Inflammatory macrophage (primary cell): ENCODE data around the gene SPRY4.
A peak's percentile ranks its signal among the peaks of the same experiment; 100 is the strongest.
"Not testable (repeated sequence)": the region's sequence is repeated elsewhere in the genome, so short reads cannot be mapped to it uniquely, and the experiment has no call there.

Source experiments
- DNase-seq, 2 donors: peaks; one replicate each; pipeline ENCODE4 v3.0.0-alpha.2; 2020 to 2022
- total RNA-seq, 18 experiments: gene quantifications; one replicate each; lab custom pipeline; 2026; ENCODE audit warnings: mixed read lengths in 6 of 18, inconsistent platforms in 2 of 18; lab: John Stamatoyannopoulos, UW

SPRY4 gene
- 0 to 0.68 (median 0.06) reads per million in 18 experiments for total RNA-seq

GRCh38 chr5:142324871-142325724 is at the start of gene SPRY4:
Gene SPRY4, minus strand, starts transcription at chr5:142325021. Its CDS starts 9,913 bp downstream, at chr5:142315108.
- peak; percentile 76 to 84 for DNase-seq

- DNase-seq = no peak
Measured at GRCh38 chr5:142368529-142368928, 43.7 kb upstream of the SPRY4 start.

- DNase-seq = no peak
Measured at GRCh38 chr5:142366007-142366406, 41.2 kb upstream of the SPRY4 start.

DNA sequence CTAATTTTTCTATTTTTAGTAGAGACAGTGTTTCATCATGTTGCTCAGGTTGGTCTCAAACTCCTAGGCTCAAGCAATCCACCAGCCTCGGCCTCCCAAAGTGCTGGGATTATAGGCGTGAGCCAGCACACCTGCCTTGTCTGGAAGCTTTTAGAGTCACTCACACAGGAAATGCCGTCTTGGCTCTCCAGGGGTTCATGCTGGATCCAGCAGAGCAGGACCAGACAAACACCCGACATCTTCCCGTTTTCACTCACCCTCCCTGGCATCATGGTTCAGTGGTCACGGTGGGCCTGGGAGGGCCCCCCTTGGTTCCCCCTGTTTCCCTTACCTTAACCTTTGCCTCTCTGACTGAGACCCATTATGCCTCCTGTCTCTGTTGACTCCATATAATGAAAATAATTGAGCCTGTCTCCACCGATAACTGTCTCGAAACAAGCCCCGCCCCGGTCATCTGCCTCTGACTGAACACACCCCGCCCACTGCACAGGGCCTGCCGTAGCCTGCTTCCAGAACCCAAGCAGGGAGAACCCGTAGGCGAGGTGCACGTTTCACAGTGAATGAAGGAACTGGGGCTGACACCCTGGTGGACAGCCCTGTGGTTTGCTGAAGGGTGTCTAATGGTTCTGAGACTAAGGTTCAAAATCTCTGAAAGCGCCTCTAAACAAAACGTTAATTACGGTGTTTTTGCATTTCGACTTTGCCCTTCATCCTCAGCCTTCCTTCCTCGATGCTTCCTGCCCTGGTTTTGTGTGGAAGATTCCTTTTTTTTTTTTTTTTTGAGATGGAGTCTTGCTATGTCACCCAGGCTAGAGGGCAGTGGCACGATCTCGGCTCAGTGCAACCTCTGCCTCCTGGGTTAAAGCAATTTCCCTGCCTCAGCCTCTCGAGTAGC is 39.7 kb upstream of the SPRY4 start:
- peak; percentile 12 to 63 for DNase-seq

- no peak for DNase-seq
Measured at GRCh38 chr5:142363619-142363963, 38.8 kb upstream of the SPRY4 start.

DNA sequence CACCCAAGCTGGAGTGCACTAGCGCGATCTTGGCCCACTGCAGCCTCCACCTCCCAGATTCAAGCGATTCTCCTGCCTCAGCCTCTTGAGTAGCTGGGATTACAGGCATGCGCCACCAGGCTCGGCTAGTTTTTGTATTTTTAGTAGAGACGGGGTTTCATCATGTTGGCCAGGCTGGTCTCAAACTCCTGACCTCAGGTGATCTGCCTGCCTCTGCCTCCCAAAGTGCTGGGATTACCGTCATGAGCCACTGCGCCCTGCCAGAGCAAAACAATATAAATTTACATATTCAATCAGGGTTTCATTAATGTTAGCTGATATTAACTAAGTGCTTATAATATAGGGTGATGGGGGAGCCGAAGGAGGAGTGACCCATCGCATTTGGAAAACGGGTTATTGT is 37.4 kb upstream of the SPRY4 start:
- not testable (repeated sequence) for DNase-seq

DNA sequence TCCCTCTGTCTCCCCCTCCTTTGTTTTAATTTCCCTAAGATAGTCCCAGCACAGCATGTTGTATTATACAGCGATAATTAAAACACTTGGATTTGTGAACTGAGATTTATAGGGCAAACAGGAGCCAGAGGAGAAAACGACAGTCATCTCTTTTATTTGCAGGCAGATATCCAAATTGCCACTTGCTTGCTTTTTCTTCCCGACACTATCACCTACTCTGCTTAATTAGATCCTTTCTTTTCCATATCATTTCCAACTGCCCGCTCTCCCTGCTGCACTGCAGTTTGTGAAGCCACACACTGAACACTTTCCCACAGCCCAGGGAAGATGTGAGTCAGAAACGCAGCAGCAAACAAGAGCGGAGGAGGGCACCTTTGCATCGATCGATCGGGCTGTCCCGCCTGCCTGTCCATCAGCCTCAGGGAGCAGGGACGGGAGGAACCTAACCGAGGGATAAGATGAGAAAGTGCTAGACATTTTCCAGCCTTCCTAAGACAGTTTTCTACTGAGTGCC is 35.8 kb upstream of the SPRY4 start:
- no peak for DNase-seq

DNA sequence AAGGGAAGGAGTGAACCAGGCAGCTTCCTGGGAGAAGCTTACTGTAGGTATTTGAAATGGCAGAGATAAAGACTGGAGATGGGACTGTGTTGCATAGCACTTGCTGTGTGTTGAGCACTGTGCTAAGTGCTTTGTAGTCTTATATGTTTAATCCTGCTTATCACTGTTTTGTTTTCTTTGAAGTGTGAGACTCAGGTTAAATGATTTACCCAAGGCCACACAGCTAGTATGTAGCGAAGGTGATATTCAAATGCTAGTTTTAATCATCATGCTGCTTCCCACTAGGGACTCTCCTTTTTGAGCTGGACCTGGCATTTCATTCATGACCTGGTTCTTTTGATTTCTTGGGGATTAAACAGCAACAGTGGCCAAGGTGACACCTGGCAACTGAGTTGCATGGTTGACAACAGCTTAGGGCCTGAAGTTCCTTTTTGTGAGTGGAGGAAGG is 35.3 kb upstream of the SPRY4 start:
- no peak for DNase-seq

- DNase-seq = no peak
Measured at GRCh38 chr5:142358648-142359047, 33.8 kb upstream of the SPRY4 start.

- DNase-seq = no peak
Measured at GRCh38 chr5:142358121-142358520, 33.3 kb upstream of the SPRY4 start.

DNA sequence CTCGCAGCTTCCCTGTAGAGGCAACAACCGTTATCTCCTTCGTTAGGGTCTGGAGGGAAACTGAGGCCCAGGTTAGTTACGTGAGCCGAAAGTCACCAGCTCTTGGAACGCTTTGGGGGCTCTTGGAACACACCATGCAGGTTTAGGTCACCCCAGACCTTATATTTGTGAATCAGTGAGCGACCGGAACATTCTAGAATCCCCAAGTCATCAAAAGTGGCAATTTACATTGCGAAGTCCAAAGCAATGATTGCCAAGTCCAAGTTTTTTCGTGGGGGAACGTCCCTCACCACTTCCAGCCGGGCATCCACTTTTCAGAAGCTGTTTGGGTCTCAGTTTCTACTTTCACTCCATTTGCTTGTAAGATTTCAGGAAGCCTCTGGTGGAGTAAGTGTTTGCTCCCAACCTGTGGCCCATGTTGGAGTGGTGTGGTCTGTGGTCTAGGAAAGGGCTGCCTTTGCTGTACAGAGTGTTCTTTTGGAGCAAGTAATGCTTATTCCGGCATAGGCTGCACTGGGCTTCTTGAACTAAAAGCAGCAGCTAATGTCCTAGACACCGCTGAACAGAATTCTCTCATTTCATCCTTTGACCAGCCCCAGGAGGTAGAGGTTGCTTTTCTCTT is 32.8 kb upstream of the SPRY4 start:
- DNase-seq = no peak

GRCh38 chr5:142356716-142357468 is 32.1 kb upstream of the SPRY4 start:
- peak; percentile 88 for DNase-seq

GRCh38 chr5:142356349-142356715 is 31.5 kb upstream of the SPRY4 start:
- no peak for DNase-seq

DNA sequence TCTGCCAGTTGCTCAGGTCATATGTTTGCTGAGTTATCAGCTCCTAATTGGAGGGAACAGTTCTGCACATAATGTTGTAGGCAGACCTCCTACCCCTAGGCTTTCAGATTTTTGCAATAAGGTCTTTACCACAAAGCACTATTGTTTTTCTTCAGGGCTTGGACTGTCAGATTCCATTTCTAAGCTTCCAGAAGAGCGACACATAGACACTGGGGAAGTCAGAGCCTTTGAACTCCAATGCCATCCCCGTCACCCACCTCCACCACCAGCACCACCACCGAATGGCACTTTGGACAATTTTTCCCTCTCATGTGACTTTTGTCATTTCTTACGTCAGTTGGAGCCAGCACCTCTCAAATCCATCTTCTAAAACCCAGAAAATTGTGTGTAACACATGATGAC is 28.3 kb upstream of the SPRY4 start:
- DNase-seq = peak; percentile 22 to 57

DNA sequence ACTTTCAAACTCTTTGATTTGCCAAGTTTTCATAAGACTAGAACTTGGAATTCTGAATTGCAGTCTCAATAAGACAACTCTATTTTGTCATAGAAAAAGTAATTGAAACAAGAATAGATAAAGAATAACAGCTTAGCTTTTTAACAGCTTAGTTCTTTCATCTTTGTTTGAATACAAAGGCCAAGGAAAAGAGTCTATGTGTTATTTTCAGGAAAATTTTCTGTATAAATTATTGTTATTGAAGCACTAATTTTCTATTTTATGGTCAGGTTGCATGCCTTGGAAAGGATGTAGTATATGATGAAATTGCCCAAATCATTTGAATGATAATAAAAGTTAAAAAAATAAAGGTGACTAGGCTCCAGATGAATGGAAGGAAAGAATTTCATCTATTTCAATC is 25.2 kb upstream of the SPRY4 start:
- no peak for DNase-seq

- DNase-seq = no peak
Measured at GRCh38 chr5:142346706-142347105, 21.9 kb upstream of the SPRY4 start.

- not testable (repeated sequence) for DNase-seq
Measured at GRCh38 chr5:142344915-142345314, 20.1 kb upstream of the SPRY4 start.

DNA sequence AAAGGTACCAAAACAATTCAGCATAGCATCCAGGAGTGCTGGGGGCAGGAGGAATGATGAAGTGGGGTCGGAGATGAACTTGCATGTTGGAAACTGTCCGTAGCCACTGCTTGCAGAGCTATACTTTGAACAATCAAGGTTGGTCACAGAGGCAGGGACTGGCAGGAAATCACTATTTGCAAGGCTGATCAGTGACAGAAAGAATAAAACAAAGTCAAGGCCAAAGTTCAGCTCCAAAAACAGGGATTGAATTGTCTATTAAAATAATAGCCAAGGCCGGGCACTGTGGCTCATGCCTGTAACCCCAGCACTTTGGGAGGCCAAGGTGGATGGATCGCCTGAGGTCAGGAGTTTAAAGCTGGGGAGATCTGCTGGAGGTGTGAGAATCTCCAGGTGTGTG is 18.7 kb upstream of the SPRY4 start:
- no peak for DNase-seq

- DNase-seq = no peak
Measured at GRCh38 chr5:142342128-142342981, 17.5 kb upstream of the SPRY4 start.

DNA sequence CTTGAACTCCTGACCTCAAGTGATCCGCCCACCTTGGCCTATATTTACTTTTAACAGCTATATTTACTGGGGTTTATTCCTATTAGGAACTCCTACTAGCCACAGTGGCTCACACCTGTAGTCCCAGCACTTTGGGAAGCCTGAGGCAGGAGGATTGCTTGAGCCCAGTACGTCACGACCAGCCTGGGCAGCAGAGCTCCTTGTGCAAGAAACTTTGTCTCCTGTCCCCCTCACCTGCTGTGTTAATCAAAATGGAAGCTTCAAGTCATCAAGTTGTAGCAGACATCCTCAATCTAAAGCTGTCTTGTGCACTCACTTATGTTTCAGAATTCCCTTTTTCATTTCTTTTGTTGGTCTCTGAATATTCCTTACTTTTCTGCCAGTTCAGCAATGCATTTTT is 15.0 kb upstream of the SPRY4 start:
- DNase-seq = no peak

GRCh38 chr5:142334538-142334937 is 9.7 kb upstream of the SPRY4 start:
- no peak for DNase-seq
